GM19240 (cell line): ENCODE data around the gene SPATA20.
A peak's percentile ranks its signal among the peaks of the same experiment; 100 is the strongest.

Experiments used
- DNase-seq: peaks from one replicate; pipeline ENCODE4 v3.0.0; 2011; ENCODE audit warnings: low spot score; ENCODE audit not compliant: insufficient read length

Gene SPATA20

GRCh38 chr17:50539762-50540559 lies 7.0 kb upstream of the SPATA20 start:
- no peak for DNase-seq

- DNase-seq: no peak
Measured at GRCh38 chr17:50540560-50541401, 6.2 kb upstream of the SPATA20 start.

- DNase-seq: no peak
Measured at GRCh38 chr17:50541402-50541715, 5.6 kb upstream of the SPATA20 start.

- DNase-seq: peak; percentile 94
Measured at GRCh38 chr17:50541716-50542688, 5.0 kb upstream of the SPATA20 start.

GRCh38 chr17:50542795-50543774 lies 3.9 kb upstream of the SPATA20 start:
- DNase-seq: no peak

GRCh38 chr17:50544516-50544915 lies 2.5 kb upstream of the SPATA20 start:
- no peak for DNase-seq

GRCh38 chr17:50545311-50545710 lies 1.7 kb upstream of the SPATA20 start:
- DNase-seq: no peak

GRCh38 chr17:50546701-50547034 lies 306 bp upstream of the SPATA20 start:
- no peak for DNase-seq

- no peak for DNase-seq
Measured at GRCh38 chr17:50547736-50548083, 736 bp downstream of the SPATA20 start.

GRCh38 chr17:50548831-50549230 lies 1.9 kb downstream of the SPATA20 start:
- DNase-seq: no peak

- DNase-seq: no peak
Measured at GRCh38 chr17:50549256-50549941, 2.4 kb downstream of the SPATA20 start.

GRCh38 chr17:50549969-50550368 lies 3.0 kb downstream of the SPATA20 start:
- DNase-seq: no peak

GRCh38 chr17:50550661-50551432 lies 3.9 kb downstream of the SPATA20 start:
- DNase-seq: no peak

- no peak for DNase-seq
Measured at GRCh38 chr17:50551433-50551815, 4.5 kb downstream of the SPATA20 start.

- no peak for DNase-seq
Measured at GRCh38 chr17:50551884-50552283, 4.9 kb downstream of the SPATA20 start.

GRCh38 chr17:50554201-50554600 lies 7.2 kb downstream of the SPATA20 start:
- no peak for DNase-seq

- no peak for DNase-seq
Measured at GRCh38 chr17:50556803-50557202, 9.8 kb downstream of the SPATA20 start.

- DNase-seq: no peak
Measured at GRCh38 chr17:50557630-50558029, 10.7 kb downstream of the SPATA20 start.

- DNase-seq: no peak
Measured at GRCh38 chr17:50558091-50558490, 11.1 kb downstream of the SPATA20 start.
